Measurements from ENCODE around the gene RPS3.

Gene RPS3

GRCh38 chr11:75450826-75451821 lies 51.8 kb downstream of the RPS3 start:
- Histone ChIP-seq H3K4me1 (ENCODE audit: insufficient read depth, low read length) (peaks cover 5% of the 10 kb centered on the region), H3K36me3 (ENCODE audit: insufficient read depth, low read length) (no peaks in the 10 kb centered on the region), H3K27me3 (ENCODE audit: control insufficient read depth in 1 of 2, insufficient read depth in 2 of 2, low read length in 2 of 2) (no peaks in the 10 kb centered on the region)

GRCh38 chr11:75453916-75454655 lies 54.8 kb downstream of the RPS3 start:
- Histone ChIP-seq H3K9me3 (ENCODE audit: low read length) (no peaks in the 10 kb centered on the region), H3K9ac (ENCODE audit: low read length) (no peak overlapping the region), H3K4me1 (ENCODE audit: insufficient read depth, low read length) (peaks cover 5% of the 10 kb centered on the region), H3K36me3 (ENCODE audit: insufficient read depth, low read length) (no peaks in the 10 kb centered on the region), H3K27ac (ENCODE audit: low read depth, low read length) (no peak overlapping the region), H3K27me3 (ENCODE audit: control insufficient read depth in 1 of 2, insufficient read depth in 2 of 2, low read length in 2 of 2) (no peaks in the 10 kb centered on the region), H3K4me3 (ENCODE audit: low read depth in 1 of 2, low read length in 2 of 2) (no peak overlapping the region)

More at GRCh38 chr11:75450826-75451821, 51.8 kb downstream of the RPS3 start:
- Histone ChIP-seq H3K27ac (ENCODE audit: low read depth, low read length) (no peak overlapping the region), H3K9ac (ENCODE audit: low read length) (no peak overlapping the region), H3K4me3 (ENCODE audit: low read depth in 1 of 2, low read length in 2 of 2) (no peak overlapping the region), H3K9me3 (ENCODE audit: low read length) (no peaks in the 10 kb centered on the region)

GRCh38 chr11:75454987-75455386 lies 55.7 kb downstream of the RPS3 start:
- Histone ChIP-seq H3K27me3 (ENCODE audit: control insufficient read depth in 1 of 2, insufficient read depth in 2 of 2, low read length in 2 of 2) (no peaks in the 10 kb centered on the region), H3K27ac (ENCODE audit: low read depth, low read length) (no peak overlapping the region), H3K9ac (ENCODE audit: low read length) (no peak overlapping the region)

More at GRCh38 chr11:75454987-75455386, 55.7 kb downstream of the RPS3 start:
- Histone ChIP-seq H3K4me1 (ENCODE audit: insufficient read depth, low read length) (peaks cover 5% of the 10 kb centered on the region), H3K4me3 (ENCODE audit: low read depth in 1 of 2, low read length in 2 of 2) (no peak overlapping the region), H3K36me3 (ENCODE audit: insufficient read depth, low read length) (no peaks in the 10 kb centered on the region), H3K9me3 (ENCODE audit: low read length) (no peaks in the 10 kb centered on the region)
